ENCODE data around the gene ERCC6L2. TPM values are rescaled to one million over a fixed set of nuclear protein-coding genes. Genes with fewer than 3 reads are reported as not detected.

ERCC6L2 gene
- total and polyA plus RNA-seq, 2 of the 8 experiments (the other 6 are each of a cell fraction or from before 2014, with no cell fraction given): 9.8 to 50.0 TPM

DNA sequence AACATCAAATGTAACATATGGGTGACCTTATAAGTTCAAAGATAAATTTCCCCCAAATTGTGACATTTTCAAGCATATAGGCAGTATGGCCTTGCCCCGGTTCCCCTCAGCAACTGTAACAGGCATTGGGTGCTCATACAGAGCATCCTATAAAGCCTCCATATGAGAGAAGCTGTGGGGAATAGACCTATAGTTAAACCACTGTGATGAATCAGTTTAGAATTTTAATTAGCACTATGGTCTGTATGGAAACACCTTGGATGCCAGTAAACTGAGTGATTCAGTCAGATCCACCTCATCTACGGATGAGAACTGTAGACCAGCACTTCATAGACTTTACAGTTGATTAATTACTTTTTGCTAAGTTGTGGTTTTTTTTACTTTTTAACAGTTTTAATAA is 79.4 kb downstream of the ERCC6L2 start:
- Histone ChIP-seq H3K9ac (replicated peaks in 1 of 4; ENCODE audit: extremely low read depth in 1 of 4, low read depth in 3 of 4, low read length in 3 of 4) (no peak overlapping the region), H3K56ac (replicated peaks; ENCODE audit: insufficient read length, low read depth, low read length) (no peak overlapping the region), H3K36me3 (ENCODE audit: control insufficient read depth in 2 of 4, insufficient read depth in 4 of 4, low read length in 3 of 4) (peaks cover 0 to 26% (median 9%) of the 10 kb centered on the region in 4 experiments; a peak in 4 of 8 replicates), H2BK120ac (replicated peaks; ENCODE audit: low read depth, low read length) (no peak overlapping the region), H4K20me1 (replicated peaks in 1 of 2; ENCODE audit: control insufficient read depth in 1 of 2, insufficient read depth in 2 of 2, low read length in 2 of 2) (no peaks in the 10 kb centered on the region), H3K18ac (ENCODE audit: extremely low read depth, low read length) (no peak overlapping the region), H3K14ac (ENCODE audit: insufficient read length) (no peak overlapping the region), H3K23ac (ENCODE audit: insufficient read length) (no peak overlapping the region), H3K23me2 (ENCODE audit: low read depth, low read length) (no peaks in the 10 kb centered on the region), H4K8ac (ENCODE audit: extremely low read depth, insufficient read depth, low read length) (no peak overlapping the region), H3K4me2 (ENCODE audit: insufficient read depth in 1 of 2, low read depth in 2 of 2, low read length in 2 of 2) (no peak overlapping the region), H3K79me1 (ENCODE audit: low read depth, low read length) (no peaks in the 10 kb centered on the region), H4K91ac (replicated peaks; ENCODE audit: insufficient read length, low read length) (no peak overlapping the region), H2AFZ (ENCODE audit: low read length) (no peak overlapping the region), H2BK12ac (ENCODE audit: low read depth, low read length) (no peak overlapping the region), H4K5ac (ENCODE audit: insufficient read length, low read depth, low read length) (no peak overlapping the region), H2BK20ac (ENCODE audit: low read length) (no peak overlapping the region), H3K9me3 (ENCODE audit: insufficient read depth in 2 of 2, low read depth in 1 of 2, low read length in 1 of 2) (no peaks in the 10 kb centered on the region), H3K4me1 (replicated peaks in 1 of 4; ENCODE audit: control insufficient read depth in 3 of 4, insufficient read depth in 4 of 4, low read length in 3 of 4) (no peaks in the 10 kb centered on the region), H3K4me3 (ENCODE audit: extremely low read depth in 1 of 4, insufficient read depth in 2 of 4, low read depth in 3 of 4, low read length in 4 of 4) (no peak overlapping the region), H3K27ac (ENCODE audit: low read depth, low read length) (no peak overlapping the region), H2BK5ac (ENCODE audit: low read depth, low read length) (no peak overlapping the region), H3K27me3 (replicated peaks in 1 of 4; ENCODE audit: control insufficient read depth in 3 of 4, extremely low read depth in 1 of 4, insufficient read depth in 3 of 4, low read length in 3 of 4) (no peaks in the 10 kb centered on the region), H3K79me2 (ENCODE audit: control insufficient read depth in 1 of 2, insufficient read depth in 2 of 2, low read length in 2 of 2) (no peaks in the 10 kb centered on the region), H2AK5ac (ENCODE audit: low read depth, low read length) (no peak overlapping the region), H2BK15ac (ENCODE audit: low read length) (no peak overlapping the region), H3K4ac (replicated peaks; ENCODE audit: insufficient read length, low read depth, low read length) (no peak overlapping the region)
- WGBS, 2 experiments (ENCODE audit: extremely low coverage in 1 of 2, insufficient coverage in 1 of 2, insufficient read length in 1 of 2, insufficient replicate concordance in 2 of 2, low coverage in 1 of 2, low lambda C conversion rate in 2 of 2, missing lambda C conversion rate in 1 of 2): 88% methylated on average over 2 of the region's 2 CpGs; no CpG with 5 or more reads in 1 of the 2 experiments
- POLR2A ChIA-PET (ENCODE audit: partially characterized antibody): no interaction called here
- TF ChIP-seq GTF2F1 (IDR thresholded peaks at IDR 0.05; ENCODE audit: borderline replicate concordance, low read depth, low read length) (no peak), SAP30 (IDR thresholded peaks at IDR 0.05; ENCODE audit: insufficient read depth, insufficient replicate concordance, low read length) (no peak), CHD2 (IDR thresholded peaks at IDR 0.05; ENCODE audit: low read length) (no peak), JUN (IDR thresholded peaks at IDR 0.05; ENCODE audit: low read depth, low read length) (no peak), YY1 (IDR thresholded peaks at IDR 0.05; ENCODE audit: low read depth, low read length) (no peak), CBX5 (IDR thresholded peaks at IDR 0.05; ENCODE audit: low read depth, low read length) (no peak)
- TF ChIP-seq, protein P1, sequence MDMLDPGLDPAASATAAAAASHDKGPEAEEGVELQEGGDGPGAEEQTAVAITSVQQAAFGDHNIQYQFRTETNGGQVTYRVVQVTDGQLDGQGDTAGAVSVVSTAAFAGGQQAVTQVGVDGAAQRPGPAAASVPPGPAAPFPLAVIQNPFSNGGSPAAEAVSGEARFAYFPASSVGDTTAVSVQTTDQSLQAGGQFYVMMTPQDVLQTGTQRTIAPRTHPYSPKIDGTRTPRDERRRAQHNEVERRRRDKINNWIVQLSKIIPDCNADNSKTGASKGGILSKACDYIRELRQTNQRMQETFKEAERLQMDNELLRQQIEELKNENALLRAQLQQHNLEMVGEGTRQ (IDR thresholded peaks at IDR 0.05; ENCODE audit: low read length): no peak
- TF ChIP-seq, protein P2, sequence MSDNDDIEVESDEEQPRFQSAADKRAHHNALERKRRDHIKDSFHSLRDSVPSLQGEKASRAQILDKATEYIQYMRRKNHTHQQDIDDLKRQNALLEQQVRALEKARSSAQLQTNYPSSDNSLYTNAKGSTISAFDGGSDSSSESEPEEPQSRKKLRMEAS (IDR thresholded peaks at IDR 0.05): no peak
- CTCF ChIA-PET (ENCODE audit: partially characterized antibody): no interaction called here
- no peak for DNase-seq (ENCODE audit: low read depth in 1 of 2, low spot score in 2 of 2)
- FAIRE-seq: no peak
